ENCODE results near the gene METTL13. TPM values are rescaled to one million over a fixed set of nuclear protein-coding genes. Genes with fewer than 3 reads are reported as not detected.

The METTL13 gene
- polyA plus RNA-seq, 3 donors = 8.8 to 18.5 (median 16.0) TPM

- H3K9ac ChIP-seq (ENCODE audit: insufficient read depth, low read length, poor library complexity, severe bottlenecking) = no peak overlapping the region
- no peak overlapping the region for H3K4me3 Mint-ChIP-seq
- H3K79me2 ChIP-seq (ENCODE audit: insufficient read depth, low read length) = no peaks in the 10 kb centered on the region
- intact Hi-C loops (cut with micrococcal nuclease) = no loop called here
- no peaks in the 10 kb centered on the region for H4K20me1 ChIP-seq (ENCODE audit: insufficient read depth, low read length)
- H3K9me3 ChIP-seq (replicated peaks in 1 of 2; ENCODE audit: control insufficient read depth in 1 of 2, insufficient read depth in 1 of 2, low read length in 2 of 2) = no peaks in the 10 kb centered on the region
- H3K9me3 Mint-ChIP-seq = peaks cover 0 to 3% (median 0%) of the 10 kb centered on the region in 7 donors
- H3K27ac Mint-ChIP-seq = peak overlapping the region in 4 of 7 donors; percentile 35 to 71 (median 63)
- peaks cover 6% of the 10 kb centered on the region for H3K4me1 Mint-ChIP-seq
- H2AFZ ChIP-seq (ENCODE audit: insufficient read depth, low read depth, low read length, poor library complexity, severe bottlenecking) = no peak overlapping the region
- DNase-seq = peak in 2 of 3 donors; percentile 37 to 57
- no peaks in the 10 kb centered on the region for H3K36me3 ChIP-seq (replicated peaks in 1 of 2; ENCODE audit: control insufficient read depth in 1 of 2, insufficient read depth in 2 of 2, low read length in 2 of 2)
- H3K4me3 ChIP-seq (replicated peaks in 1 of 3; ENCODE audit: low read depth in 2 of 3, low read length in 3 of 3) = no peak overlapping the region
- no peaks in the 10 kb centered on the region for H3K27me3 ChIP-seq (ENCODE audit: control insufficient read depth in 2 of 2, insufficient read depth in 2 of 2, low read length in 2 of 2)
- H3K27ac ChIP-seq (ENCODE audit: low read depth in 1 of 2, low read length in 2 of 2) = no peak overlapping the region
- no peaks in the 10 kb centered on the region for H3K36me3 Mint-ChIP-seq
- no peak overlapping the region for H3K4me2 ChIP-seq (replicated peaks; ENCODE audit: extremely low read depth, low read length, poor library complexity, severe bottlenecking)
- 0% methylated on average over 2 of the region's 3 CpGs for WGBS (ENCODE audit: insufficient coverage)
- no peak for TF ChIP-seq CTCF (IDR thresholded peaks at IDR 0.05)
- H3K27me3 Mint-ChIP-seq (ENCODE audit: low read depth in 3 of 3) = no peaks in the 10 kb centered on the region
- H3K4me1 ChIP-seq (ENCODE audit: control insufficient read depth in 1 of 2, insufficient read depth in 2 of 2, low read length in 2 of 2) = no peaks in the 10 kb centered on the region
These were observed 36.2 kb downstream of the METTL13 start for GRCh38 chr1:171817511-171818265.

- no peak overlapping the region for H3K4me3 ChIP-seq (replicated peaks in 1 of 3; ENCODE audit: low read depth in 2 of 3, low read length in 3 of 3)
- peaks cover 6% of the 10 kb centered on the region for H3K4me1 Mint-ChIP-seq
- DNase-seq = no peak
- no peaks in the 10 kb centered on the region for H3K36me3 ChIP-seq (replicated peaks in 1 of 2; ENCODE audit: control insufficient read depth in 1 of 2, insufficient read depth in 2 of 2, low read length in 2 of 2)
- no peak overlapping the region for H3K27ac ChIP-seq (ENCODE audit: low read depth in 1 of 2, low read length in 2 of 2)
- H3K79me2 ChIP-seq (ENCODE audit: insufficient read depth, low read length) = no peaks in the 10 kb centered on the region
- no peaks in the 10 kb centered on the region for H3K27me3 ChIP-seq (ENCODE audit: control insufficient read depth in 2 of 2, insufficient read depth in 2 of 2, low read length in 2 of 2)
- no peak overlapping the region for H2AFZ ChIP-seq (ENCODE audit: insufficient read depth, low read depth, low read length, poor library complexity, severe bottlenecking)
- TF ChIP-seq CTCF (IDR thresholded peaks at IDR 0.05) = no peak
- H4K20me1 ChIP-seq (ENCODE audit: insufficient read depth, low read length) = no peaks in the 10 kb centered on the region
- peaks cover 0 to 1% (median 0%) of the 10 kb centered on the region in 3 donors for H3K27me3 Mint-ChIP-seq (ENCODE audit: low read depth in 3 of 3)
- H3K36me3 Mint-ChIP-seq = no peaks in the 10 kb centered on the region
- 0% methylated on average over 1 of the region's 2 CpGs for WGBS (ENCODE audit: insufficient coverage)
- intact Hi-C loops (cut with micrococcal nuclease) = no loop called here
- peaks cover 0 to 7% (median 0%) of the 10 kb centered on the region in 7 donors for H3K9me3 Mint-ChIP-seq
- H3K4me3 Mint-ChIP-seq = no peak overlapping the region
- H3K27ac Mint-ChIP-seq = no peak overlapping the region
- no peak overlapping the region for H3K9ac ChIP-seq (ENCODE audit: insufficient read depth, low read length, poor library complexity, severe bottlenecking)
- H3K4me2 ChIP-seq (replicated peaks; ENCODE audit: extremely low read depth, low read length, poor library complexity, severe bottlenecking) = no peak overlapping the region
- no peaks in the 10 kb centered on the region for H3K4me1 ChIP-seq (ENCODE audit: control insufficient read depth in 1 of 2, insufficient read depth in 2 of 2, low read length in 2 of 2)
- peaks cover 0 to 6% of the 10 kb centered on the region in 2 donors for H3K9me3 ChIP-seq (replicated peaks in 1 of 2; ENCODE audit: control insufficient read depth in 1 of 2, insufficient read depth in 1 of 2, low read length in 2 of 2)
These were observed 38.5 kb downstream of the METTL13 start for GRCh38 chr1:171819946-171820345.

Data from CD14-positive monocyte (primary cell).